Measurements from ENCODE around the gene PDP2. TPM values are rescaled to one million over a fixed set of nuclear protein-coding genes. Genes with fewer than 3 reads are reported as not detected.

PDP2 gene
- total and polyA plus RNA-seq, 2 donors (not counting 3 experiments of a cell fraction or from before 2014, with no cell fraction given), result 4.4 to 9.3 TPM

DNA sequence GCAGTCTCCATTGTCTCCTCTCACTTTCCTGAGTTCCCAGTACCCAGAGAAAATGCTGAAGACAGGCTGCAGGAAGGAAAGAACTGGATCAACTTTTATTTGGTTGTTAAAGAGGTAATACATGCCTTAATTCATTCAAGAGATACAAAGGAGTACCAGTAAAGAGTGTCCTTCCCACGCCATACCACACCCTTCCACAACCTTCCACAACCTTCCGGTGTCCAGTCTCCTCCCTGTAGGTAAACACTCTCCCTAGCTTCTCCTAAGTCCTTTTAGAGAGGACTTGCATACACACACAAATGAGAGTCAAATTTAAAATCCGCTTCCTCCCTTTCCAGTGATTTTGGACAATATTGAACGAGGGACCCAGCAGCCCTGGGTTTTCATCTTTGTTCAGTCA is 38.9 kb upstream of the PDP2 start:
- Histone ChIP-seq H3K9me3 (replicated peaks; ENCODE audit: control insufficient read depth, insufficient read depth, low read length) (no peaks in the 10 kb centered on the region), H3K27me3 (ENCODE audit: control insufficient read depth in 2 of 2, insufficient read depth in 2 of 2, low read length in 2 of 2) (peaks cover 36 to 39% of the 10 kb centered on the region in 2 experiments), H3K4me3 (replicated peaks in 1 of 3; ENCODE audit: insufficient read depth in 1 of 3, low read depth in 1 of 3, low read length in 3 of 3) (no peak overlapping the region), H3K79me2 (ENCODE audit: control insufficient read depth, insufficient read depth, low read length) (no peaks in the 10 kb centered on the region), H3K27ac (ENCODE audit: insufficient read depth, low read depth, low read length) (no peak overlapping the region), H3K9me1 (replicated peaks; ENCODE audit: control insufficient read depth, extremely low read depth, insufficient read depth, low read length) (no peaks in the 10 kb centered on the region), H4K20me1 (replicated peaks; ENCODE audit: control insufficient read depth, extremely low read depth, insufficient read depth, low read length) (no peaks in the 10 kb centered on the region), H2AFZ (ENCODE audit: low read depth, low read length) (no peak overlapping the region), H3K9ac (replicated peaks; ENCODE audit: extremely low read depth, insufficient read depth, low read length) (no peak overlapping the region), H3K4me1 (ENCODE audit: control insufficient read depth, extremely low read depth, insufficient read depth, low read length) (peaks cover 2% of the 10 kb centered on the region), H3K36me3 (ENCODE audit: control insufficient read depth in 2 of 2, extremely low read depth in 1 of 2, insufficient read depth in 2 of 2, low read length in 2 of 2) (no peaks in the 10 kb centered on the region), H3K4me2 (ENCODE audit: insufficient read depth, low read length) (no peak overlapping the region)
- TF ChIP-seq FOS (IDR thresholded peaks at IDR 0.05; ENCODE audit: borderline replicate concordance, insufficient read depth, low read length), result no peak
- no peak for TF ChIP-seq EZH2 (IDR thresholded peaks at IDR 0.05; ENCODE audit: borderline replicate concordance, low read depth, low read length, severe bottlenecking)
- TF ChIP-seq MYC (IDR thresholded peaks at IDR 0.05; ENCODE audit: low read depth, low read length), result no peak
- no peak for TF ChIP-seq POLR2AphosphoS5 (IDR thresholded peaks at IDR 0.05; ENCODE audit: insufficient read depth, low read depth, low read length)
- TF ChIP-seq GATA2 (IDR thresholded peaks at IDR 0.05; ENCODE audit: insufficient read depth, insufficient read length, low read depth, low read length), result no peak
- TF ChIP-seq, protein P1, sequence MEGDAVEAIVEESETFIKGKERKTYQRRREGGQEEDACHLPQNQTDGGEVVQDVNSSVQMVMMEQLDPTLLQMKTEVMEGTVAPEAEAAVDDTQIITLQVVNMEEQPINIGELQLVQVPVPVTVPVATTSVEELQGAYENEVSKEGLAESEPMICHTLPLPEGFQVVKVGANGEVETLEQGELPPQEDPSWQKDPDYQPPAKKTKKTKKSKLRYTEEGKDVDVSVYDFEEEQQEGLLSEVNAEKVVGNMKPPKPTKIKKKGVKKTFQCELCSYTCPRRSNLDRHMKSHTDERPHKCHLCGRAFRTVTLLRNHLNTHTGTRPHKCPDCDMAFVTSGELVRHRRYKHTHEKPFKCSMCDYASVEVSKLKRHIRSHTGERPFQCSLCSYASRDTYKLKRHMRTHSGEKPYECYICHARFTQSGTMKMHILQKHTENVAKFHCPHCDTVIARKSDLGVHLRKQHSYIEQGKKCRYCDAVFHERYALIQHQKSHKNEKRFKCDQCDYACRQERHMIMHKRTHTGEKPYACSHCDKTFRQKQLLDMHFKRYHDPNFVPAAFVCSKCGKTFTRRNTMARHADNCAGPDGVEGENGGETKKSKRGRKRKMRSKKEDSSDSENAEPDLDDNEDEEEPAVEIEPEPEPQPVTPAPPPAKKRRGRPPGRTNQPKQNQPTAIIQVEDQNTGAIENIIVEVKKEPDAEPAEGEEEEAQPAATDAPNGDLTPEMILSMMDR (IDR thresholded peaks at IDR 0.05; ENCODE audit: extremely low read depth in 1 of 2, insufficient read depth in 1 of 2, low read depth in 1 of 2, low read length in 2 of 2), result no peak
- TF ChIP-seq JUN (IDR thresholded peaks at IDR 0.05; ENCODE audit: borderline replicate concordance, insufficient read depth, insufficient read length, low read depth), result no peak
- TF ChIP-seq, protein P2, sequence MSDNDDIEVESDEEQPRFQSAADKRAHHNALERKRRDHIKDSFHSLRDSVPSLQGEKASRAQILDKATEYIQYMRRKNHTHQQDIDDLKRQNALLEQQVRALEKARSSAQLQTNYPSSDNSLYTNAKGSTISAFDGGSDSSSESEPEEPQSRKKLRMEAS (IDR thresholded peaks at IDR 0.05; ENCODE audit: insufficient read depth, insufficient read length), result no peak
- no peak for TF ChIP-seq POLR2A (IDR thresholded peaks at IDR 0.05; ENCODE audit: low read depth, low read length)
- DNase-seq (ENCODE audit: low read depth, low spot score) (no peak), FAIRE-seq (no peak)
- no TSS peak for BruUV-seq (replicated peaks)
- dilution Hi-C loops (cut with MboI; ENCODE audit: extremely low pct_ligation_motif_present, low sequenced_read_pairs) (no loop called here), intact Hi-C loops (cut with micrococcal nuclease) (no loop called here)
- ChIA-PET CTCF (interaction anchor here (3.0 to 3.5 kb wide), 2 partner anchors 11 to 27 kb away, joined by 15 to 36 read pairs; partner anchors contain the start of gene NAE1), POLR2A (no interaction called here)
